C4-2B (cell line): ENCODE data around the gene DNAH6.

ENCODE experiments used
- H3K27ac ChIP-seq: fragments of 450-650 bp; 2 replicates; pipeline ENCODE4 v1.5.1; 2017
- CTCF ChIP-seq: fragments of 450-650 bp; conservative IDR thresholded peaks from 2 replicates; pipeline ENCODE4 v1.5.1; 2017; ENCODE audit warnings: mild to moderate bottlenecking
- ZFX ChIP-seq: fragments of 450-650 bp; IDR thresholded peaks from 2 replicates; pipeline ENCODE4 v1.6.1; 2017

The DNAH6 gene

DNA sequence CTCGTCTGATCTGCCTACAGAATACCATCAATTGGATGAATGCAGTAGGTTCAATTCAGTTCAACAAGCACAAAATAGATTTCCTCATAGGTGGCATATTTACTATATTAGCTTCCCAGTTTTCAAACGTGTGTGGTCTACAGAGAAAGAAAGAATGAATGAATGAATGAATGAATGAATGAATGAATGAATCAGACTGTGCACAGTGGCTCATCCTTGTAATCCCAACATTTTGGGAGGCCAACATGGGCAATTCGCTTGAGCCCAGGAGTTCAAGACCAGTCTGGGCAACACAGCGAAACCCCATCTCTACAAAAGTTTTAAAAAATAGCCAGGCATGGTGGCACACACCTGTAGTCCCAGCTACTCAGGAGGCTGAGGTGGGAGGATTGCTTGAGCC is 269.7 kb downstream of the DNAH6 start:
- no peak for TF ChIP-seq ZFX
- TF ChIP-seq CTCF: no peak
- no peak overlapping the region for H3K27ac ChIP-seq

DNA sequence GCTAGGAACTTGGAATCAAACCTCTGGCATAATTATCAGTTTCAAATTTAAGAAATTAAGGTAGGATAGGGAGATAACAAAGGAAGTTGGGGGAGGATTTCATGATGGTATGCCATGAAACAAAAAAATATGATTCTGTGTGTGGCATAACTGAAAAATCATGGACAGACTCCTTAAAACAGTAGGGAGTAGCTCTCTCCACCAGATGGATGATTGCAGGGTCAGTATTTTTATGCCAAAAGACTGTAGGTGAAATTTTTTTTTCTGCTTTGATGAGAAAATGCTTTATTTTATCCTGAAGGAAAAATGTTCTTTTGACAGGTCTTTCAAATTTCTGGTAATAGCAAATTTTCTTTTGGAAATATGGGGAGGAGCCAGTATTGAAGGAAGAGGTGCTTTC is 270.3 kb downstream of the DNAH6 start:
- no peak for TF ChIP-seq CTCF
- TF ChIP-seq ZFX: no peak
- no peak overlapping the region for H3K27ac ChIP-seq

GRCh38 chr2:84788027-84788426 is 271.7 kb downstream of the DNAH6 start:
- TF ChIP-seq ZFX (no peak), CTCF (no peak)
- H3K27ac ChIP-seq: no peak overlapping the region

DNA sequence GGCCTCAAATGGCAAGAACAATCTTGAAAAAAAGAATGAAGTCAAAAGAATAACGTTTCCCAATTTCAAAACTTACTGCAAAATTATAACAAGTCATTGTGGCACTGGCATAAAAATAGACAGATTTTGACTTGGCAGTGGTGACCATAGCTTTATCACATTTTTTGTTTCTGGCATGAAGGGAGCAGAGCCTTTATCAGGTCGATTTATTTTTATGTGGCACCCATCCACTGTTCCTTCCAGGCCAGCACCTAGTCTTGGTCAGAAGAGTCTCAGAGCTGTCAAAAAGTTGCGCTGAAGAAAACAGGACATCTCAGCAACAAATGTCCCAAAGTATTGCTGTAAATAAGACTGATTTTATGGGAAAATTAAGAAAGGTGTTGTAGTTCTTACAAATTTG is 272.2 kb downstream of the DNAH6 start:
- no peak overlapping the region for H3K27ac ChIP-seq
- no peak for TF ChIP-seq ZFX
- no peak for TF ChIP-seq CTCF

DNA sequence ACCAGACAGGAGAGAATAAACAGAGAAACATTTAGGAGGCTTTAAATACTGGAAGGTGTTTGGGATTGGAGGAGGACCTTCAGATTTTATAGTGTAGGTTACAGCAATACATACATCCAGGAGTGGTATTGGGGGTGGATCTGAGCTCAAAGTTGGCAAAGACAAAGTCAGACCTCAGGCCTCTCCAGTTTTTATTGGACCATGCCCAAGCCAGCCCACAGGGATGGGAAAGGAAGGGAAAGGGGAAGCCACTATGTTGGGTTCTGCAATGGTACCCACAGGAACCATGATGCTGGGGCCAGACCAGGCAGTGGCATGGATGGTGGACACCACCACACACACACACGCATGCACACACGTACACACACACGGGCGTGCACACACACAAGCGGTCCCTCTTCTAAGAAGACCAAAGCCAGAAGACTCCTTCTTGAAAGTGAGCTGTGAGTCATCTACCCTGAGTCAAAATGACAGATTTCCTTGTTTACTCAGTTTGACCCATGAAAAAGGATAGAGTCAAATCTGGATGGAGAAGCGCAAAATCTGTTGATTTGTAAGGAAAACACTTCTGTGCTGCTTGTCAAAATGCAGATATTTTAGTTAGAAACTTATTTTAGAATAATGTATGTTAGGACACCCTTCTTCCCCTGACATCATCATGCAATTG is 276.7 kb downstream of the DNAH6 start:
- no peak overlapping the region for H3K27ac ChIP-seq
- TF ChIP-seq CTCF (no peak), ZFX (no peak)

- no peak overlapping the region for H3K27ac ChIP-seq
- TF ChIP-seq ZFX (no peak), CTCF (no peak)
These were observed 277.3 kb downstream of the DNAH6 start for GRCh38 chr2:84793641-84794040.

- H3K27ac ChIP-seq: no peak overlapping the region
- TF ChIP-seq ZFX (no peak), CTCF (no peak)
These were observed 280.5 kb downstream of the DNAH6 start for GRCh38 chr2:84796798-84797197.
